GM12891 (cell line): ENCODE measurements around the gene ASIC2.

Experiments used
- POLR2A ChIP-seq: IDR thresholded peaks from 2 replicates; pipeline ENCODE4 v1.6.1; 2011; ENCODE audit warnings: low read depth, low read length, control low read depth
- POLR2AphosphoS5 ChIP-seq: IDR thresholded peaks from 2 replicates; pipeline ENCODE4 v1.6.1; 2011; ENCODE audit warnings: low read depth, low read length, control low read depth
- POU2F2 ChIP-seq: IDR thresholded peaks from 2 replicates; pipeline ENCODE4 v1.6.1; 2011; ENCODE audit warnings: low read depth, mild to moderate bottlenecking, control low read depth, low read length, moderate library complexity
- SPI1 ChIP-seq: IDR thresholded peaks from 2 replicates; pipeline ENCODE4 v1.6.1; 2011; ENCODE audit warnings: low read depth, low read length, control low read depth
- TAF1 ChIP-seq: IDR thresholded peaks from 2 replicates; pipeline ENCODE4 v1.6.1; 2011; ENCODE audit warnings: low read depth, low read length, control low read depth

GRCh38 chr17:33073416-33073815 lies 219.7 kb downstream of the ASIC2 start:
- no peak for TF ChIP-seq POLR2AphosphoS5
- no peak for TF ChIP-seq POLR2A
- TF ChIP-seq TAF1: no peak
- no peak for TF ChIP-seq SPI1
- TF ChIP-seq POU2F2: no peak
